SK-MEL-5 (cell line): Measurements from ENCODE around the gene CTF1. TPM values are rescaled to one million over a fixed set of nuclear protein-coding genes. Genes with fewer than 3 reads are reported as not detected.
"Not testable (repeated sequence)": the region's sequence is repeated elsewhere in the genome, so short reads cannot be mapped to it uniquely, and the experiment has no call there.

Experiments
- DNase-seq: peaks from one replicate; pipeline ENCODE4 v3.0.0-alpha.2; 2016; ENCODE audit warnings: low read depth, low spot score
- in situ Hi-C: cut with HindIII; loops from 2 replicates; pipeline ENCODE4 v1.10.0; 2016; ENCODE audit warnings: low sequenced_read_pairs, high pct_unique_total_duplicates, low pct_unique_long_range_greater_than_20kb
- polyA plus RNA-seq, 2 experiments: library from polyadenylated mRNA; depleted of rRNA; stranded (reverse); fragments of >200 nt; gene quantifications; 2 replicates each; pipeline ENCODE4 v1.2.3, GENCODE V29; 2015
- total RNA-seq: library from RNA; depleted of rRNA; stranded (reverse); fragments of >200 nt; shearing (Covaris generic); gene quantifications from 2 replicates; pipeline ENCODE4 v1.2.3, GENCODE V29; 2014; rRNA removed

The CTF1 gene, protein sequence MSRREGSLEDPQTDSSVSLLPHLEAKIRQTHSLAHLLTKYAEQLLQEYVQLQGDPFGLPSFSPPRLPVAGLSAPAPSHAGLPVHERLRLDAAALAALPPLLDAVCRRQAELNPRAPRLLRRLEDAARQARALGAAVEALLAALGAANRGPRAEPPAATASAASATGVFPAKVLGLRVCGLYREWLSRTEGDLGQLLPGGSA
- 0.13 and 0.29 TPM in 2 replicates for total RNA-seq
- 0.06 and 0.10 TPM in 2 replicates for polyA plus RNA-seq (2015; cell fraction: cytosol; rRNA removed)
- not detected in 2 replicates for polyA plus RNA-seq (2015; cell fraction: nucleus; rRNA removed)

DNA sequence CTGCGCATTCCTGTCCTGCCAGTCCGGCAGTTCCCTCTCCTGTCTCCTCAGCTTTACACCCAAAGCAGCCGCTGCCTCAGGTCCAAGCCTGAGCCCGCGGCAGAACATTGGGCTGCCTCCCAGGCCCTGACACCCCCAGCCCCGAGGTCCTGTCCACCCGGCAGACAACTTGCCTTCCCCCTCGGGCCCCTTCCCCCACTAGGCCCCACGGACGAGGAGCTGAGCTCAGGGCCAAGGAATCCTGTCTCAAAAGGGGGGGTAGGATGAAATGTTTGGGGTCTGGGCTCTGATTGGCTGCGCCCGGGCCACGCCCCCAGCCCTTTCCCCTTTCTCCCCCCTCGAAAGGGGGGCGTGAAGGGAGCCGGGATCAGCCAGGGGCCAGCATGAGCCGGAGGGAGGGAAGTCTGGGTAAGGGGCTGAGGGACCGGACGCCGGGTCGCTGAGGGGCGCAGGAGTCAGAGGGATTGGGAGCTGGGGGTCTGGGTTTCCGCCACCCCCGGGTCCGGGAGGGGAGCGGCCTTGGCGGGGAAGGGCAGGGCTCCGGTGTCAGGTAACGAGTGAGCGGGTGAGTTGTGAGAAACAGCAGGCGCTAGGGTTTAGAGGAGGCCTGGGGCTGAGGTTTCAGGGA, at the start of gene CTF1:
TSS of gene CTF1 (plus strand) at position 354 of the 628 bp plus-strand sequence. CDS start at position 384, 30 bp downstream.
- in situ Hi-C loops = no loop called here
- no peak for DNase-seq

DNA sequence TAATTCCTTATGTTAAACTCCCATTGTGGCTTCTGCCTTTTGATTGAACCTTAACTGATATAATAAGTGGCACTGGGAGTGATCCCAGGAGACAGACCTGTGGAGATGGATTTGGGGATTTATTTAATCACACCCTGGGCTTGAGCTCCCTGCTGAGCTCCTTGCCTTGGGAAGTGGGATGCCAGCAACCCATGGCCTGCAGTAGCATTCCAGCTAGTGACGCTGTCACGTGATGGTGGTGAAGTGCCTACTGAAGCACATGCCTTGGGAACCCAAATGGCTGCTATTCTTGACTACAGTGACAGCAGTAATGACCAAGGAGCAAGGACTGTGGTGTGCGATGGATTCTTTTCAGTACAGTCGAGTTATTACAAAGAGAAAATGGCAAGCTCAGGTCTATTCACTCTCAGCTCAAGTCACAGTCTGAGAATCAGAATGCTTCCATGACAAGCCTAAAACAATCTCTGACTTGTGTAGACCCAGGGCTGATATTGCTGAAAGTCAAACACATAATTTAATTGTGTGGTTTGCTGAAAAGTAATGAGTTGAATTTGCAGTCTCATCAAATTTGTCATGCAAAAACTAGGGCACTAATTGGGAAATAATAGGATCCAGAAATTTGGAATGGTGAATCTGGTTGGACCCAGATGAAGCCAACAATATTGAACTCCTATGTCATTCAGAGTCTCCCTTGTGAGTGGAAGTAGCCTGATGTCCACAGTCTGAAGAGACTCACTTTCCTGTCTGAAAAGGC, 49.6 kb upstream of the CTF1 start:
- peak; percentile 30 for DNase-seq
- in situ Hi-C loops = no loop called here

DNA sequence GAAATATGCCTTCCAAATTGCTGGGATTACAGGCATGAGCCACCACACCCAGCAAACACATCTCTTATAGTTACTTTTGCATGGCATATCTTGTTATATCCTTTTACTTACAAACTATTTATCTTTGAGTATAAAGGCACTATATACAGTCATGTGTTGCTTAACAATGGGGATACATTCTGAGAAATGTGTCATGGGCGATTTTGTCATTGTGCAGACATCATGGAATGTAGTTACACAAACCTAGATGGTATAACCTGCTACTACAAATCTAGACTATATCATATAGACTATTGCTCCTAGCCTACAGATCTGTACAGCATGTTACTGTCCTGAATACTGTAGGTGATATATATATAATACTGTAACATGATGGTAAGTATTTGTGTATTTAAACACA, 46.2 kb upstream of the CTF1 start:
- in situ Hi-C loops = no loop called here
- no peak for DNase-seq

DNA sequence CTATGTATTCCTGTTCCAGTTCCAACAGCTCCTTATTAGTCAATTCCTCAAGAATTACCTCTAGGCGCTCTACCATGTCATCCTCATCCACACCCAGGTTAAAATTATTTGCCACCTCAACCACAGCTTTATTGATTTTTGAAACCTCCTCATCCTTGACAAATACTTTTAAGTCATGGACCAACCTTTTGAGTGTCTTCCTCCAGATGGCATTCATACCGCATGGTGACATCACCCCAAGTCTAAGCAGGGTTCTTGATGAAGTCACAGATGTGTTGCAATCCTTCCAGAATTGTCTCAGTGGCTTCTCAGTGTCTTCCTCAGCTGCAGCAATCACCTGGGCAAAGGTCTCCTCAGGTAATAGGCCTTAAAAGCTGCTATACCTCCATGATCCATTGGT, 42.7 kb upstream of the CTF1 start:
- DNase-seq = no peak
- in situ Hi-C loops = no loop called here

DNA sequence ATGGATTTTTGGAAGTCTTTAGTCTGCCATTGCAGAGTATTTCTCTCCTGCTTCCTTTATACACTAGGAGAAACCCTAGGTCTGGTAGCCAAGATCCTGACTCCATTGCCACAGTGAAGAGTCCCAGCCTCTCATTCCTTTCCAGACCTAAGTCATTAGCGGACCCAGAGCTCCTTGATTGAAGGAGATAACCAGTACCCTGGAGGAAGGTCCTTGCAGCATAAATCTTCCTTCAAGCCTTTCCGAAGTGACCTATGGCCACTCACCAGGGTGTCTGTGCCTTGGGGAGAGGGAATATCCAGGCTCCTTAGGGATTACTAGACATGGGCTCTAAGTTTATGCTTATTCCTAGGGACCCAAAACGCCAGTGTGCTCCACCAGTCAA, 38.3 kb upstream of the CTF1 start:
- in situ Hi-C loops = no loop called here
- DNase-seq = no peak

DNA sequence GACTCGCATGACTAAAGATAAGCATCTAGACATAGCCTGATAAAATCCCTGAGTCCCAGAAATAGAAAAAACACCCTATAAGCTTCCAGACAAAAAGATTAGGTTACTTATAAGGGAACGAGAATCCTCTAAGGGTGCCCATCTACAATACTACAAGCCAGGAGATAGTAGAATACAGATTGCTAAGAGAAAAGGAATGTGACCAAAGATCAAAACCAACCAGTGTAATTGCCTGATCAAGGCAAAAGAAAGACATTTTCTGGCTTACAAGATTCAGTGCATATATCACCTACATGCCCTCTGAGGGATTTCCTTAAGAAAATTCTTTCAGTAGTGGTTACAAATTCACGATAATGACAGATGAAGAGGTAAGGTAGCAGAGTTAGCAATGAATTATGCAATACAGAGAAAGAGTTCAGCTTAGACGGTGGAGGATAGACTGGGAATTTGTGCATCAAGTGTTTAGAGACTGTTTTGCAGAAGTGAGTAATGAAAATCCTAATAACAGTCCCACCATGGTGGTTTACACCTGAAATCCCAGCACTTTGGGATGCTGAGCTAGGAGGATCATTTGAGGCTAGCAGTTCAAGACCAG, 37.5 kb upstream of the CTF1 start:
- in situ Hi-C loops = no loop called here
- DNase-seq = no peak

DNA sequence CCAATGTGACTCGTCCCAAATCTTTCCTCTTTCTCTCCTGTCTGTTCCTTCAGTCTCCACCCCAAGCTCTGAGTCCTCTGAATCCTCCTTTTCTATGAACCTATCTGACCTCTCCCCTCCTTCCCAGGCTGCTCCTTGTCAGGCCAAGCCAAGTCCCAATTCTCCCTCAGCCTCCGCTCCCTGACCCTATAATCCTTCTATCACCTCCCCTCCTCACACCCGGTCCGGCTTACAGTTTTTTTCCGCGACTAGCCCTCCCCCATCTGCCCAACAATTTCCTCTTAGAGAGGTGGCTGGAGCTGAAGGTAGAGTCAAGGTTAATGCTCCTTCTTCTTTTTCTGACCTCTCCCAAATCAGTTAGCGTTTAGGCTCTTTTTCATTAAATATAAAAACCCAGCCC, 35.7 kb upstream of the CTF1 start:
- DNase-seq, in situ Hi-C loops: not testable (repeated sequence)

DNA sequence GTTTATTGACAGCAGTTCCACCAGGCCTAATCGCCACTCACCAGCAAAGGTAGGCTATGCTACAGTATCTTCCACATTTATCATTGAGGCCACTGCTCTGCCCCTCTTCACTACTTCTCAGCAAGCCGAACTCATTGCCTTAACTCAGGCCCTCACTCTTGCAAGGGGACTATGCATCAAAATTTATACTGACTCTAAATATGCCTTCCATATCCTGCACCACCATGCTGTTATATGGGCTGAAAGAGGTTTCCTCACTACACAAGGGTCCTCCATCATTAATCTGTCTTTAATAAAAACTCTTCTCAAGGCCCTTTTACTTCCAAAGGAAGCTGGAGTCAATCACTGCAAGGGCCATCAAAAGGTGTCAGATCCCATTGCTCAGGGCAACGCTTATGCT, 33.2 kb upstream of the CTF1 start:
- in situ Hi-C loops = not testable (repeated sequence)

DNA sequence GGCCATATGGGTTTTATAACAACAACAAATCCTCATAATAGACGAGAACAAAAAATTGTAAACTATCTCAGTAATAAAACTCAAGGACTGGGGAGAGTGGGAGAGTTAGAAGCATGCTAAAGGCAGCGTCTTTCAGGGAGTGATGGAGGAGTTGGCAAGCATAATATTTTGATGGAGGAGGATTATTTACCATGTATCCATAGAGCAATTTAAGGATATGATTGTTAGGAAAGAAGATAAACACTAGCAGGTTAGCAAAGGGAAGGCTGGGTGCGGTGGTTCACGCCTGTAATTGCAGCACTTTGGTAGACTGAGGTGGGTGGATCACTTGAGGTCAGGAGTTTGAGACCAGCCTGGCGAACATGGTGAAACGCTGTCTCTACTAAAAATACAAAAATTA, 30.4 kb upstream of the CTF1 start:
- in situ Hi-C loops = no loop called here
- DNase-seq = no peak

More for the DNA sequence above, 33.2 kb upstream of the CTF1 start:
- not testable (repeated sequence) for DNase-seq

DNA sequence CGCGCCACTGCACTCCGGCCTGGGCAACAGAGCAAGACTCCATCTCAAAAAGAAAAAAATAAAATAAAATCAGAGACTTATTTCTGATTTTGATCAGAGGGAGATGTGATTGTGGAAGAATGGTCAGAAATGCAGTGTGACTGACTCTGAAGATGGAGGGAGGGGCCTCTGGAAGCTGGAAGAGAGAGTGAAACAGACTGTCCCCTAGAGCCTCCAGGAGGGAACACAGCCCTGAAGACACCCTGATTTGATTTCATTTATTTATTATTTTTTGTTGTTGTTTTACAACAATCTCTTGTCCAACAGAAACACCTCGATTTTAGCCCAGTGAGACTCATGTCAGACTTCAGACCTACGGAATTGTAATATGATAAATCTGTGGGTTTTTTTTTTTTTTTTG, 28.7 kb upstream of the CTF1 start:
- in situ Hi-C loops = no loop called here

DNA sequence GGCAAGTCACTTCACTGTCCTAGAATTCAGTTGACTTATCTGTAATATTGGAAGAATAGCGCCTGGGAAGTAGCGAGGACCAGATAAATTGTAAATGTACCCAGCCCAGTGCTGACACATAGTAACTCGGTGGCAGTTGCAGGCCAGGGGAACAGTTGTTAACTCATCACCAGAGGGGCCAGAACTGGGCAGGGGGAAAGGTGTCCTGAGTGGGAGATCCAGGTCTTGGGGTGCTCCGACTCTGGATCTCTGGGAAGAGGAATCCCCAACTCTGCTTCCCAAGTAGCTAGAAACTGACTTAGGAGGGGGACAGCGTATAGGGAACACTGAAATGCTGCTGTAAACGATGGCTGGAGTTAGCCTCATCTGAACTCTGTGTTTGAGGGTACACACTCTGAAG, 25.5 kb upstream of the CTF1 start:
- no peak for DNase-seq
- in situ Hi-C loops = no loop called here

More for the DNA sequence above, 28.7 kb upstream of the CTF1 start:
- DNase-seq = peak; percentile 47

DNA sequence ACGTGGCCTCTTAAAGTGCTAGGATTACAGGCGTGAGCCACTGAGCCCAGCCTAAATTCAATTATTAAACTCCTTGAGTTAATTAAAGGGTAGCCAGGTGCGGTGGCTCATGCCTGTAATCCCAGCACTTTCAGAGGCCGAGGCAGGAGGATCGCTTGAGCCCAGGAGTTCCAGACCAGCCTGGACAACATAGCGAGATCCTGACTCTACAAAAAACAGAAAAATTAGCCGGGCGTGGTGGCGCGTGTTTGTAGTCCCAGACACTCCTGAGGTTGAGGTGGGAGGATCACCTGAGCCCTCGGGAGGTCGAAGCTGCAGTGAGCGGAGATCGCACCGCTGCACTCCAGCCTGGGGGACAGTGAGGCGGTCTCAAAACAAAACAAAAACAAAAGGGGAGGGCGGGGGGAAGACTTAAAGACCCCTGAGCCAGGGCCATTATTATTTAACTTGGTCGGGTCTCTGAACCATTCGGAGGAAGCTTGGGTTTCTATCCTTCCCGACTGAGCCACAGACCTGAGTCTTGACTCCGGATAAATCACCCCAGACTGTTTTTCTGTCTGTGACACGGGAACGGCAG, 22.1 kb upstream of the CTF1 start:
- in situ Hi-C loops = no loop called here
- DNase-seq = no peak

DNA sequence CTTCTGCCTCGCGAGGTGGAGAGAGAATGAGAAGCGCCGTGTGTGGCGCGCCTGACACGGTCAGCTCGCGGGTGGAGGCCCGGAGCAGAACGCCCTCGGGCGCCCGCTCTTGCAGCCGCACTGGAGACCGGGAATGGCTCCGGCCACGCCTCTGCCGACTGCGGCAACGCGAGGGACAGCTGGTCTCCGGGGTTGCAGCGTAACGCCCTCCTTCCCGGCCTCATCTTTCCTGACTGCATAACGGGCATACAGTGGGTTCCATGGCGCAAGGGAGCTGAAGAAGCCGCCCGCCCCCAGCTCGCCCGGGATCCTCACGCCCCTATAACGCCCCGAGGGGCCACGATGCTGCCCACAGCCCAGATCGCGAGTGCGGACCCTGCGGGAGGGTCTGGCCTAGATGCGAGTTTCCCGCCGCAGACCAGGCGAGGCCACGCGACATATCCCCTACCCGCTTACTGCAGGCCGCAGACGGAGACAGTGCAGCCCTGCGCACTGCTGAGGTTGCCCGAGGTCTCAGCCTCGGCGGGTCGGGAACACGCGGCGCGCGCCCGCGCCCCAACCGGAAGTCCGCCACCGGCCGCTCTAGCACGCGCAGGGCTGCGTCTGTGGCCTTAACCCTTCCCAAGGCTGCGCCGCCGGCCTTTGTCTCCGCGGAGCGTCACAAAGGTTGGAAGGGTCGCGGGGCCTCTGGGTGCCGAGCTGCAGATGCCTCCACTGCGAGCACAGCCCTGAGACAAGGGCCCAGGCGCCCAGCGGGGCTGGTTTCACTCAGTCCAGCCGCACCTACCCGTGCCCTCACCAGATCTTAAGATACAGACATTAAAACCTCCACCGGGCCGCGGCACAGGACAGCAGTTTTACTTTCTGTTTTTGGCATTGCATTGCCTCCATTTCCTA, 21.3 kb upstream of the CTF1 start:
- peak; percentile 86 for DNase-seq
- in situ Hi-C loops = no loop called here

DNA sequence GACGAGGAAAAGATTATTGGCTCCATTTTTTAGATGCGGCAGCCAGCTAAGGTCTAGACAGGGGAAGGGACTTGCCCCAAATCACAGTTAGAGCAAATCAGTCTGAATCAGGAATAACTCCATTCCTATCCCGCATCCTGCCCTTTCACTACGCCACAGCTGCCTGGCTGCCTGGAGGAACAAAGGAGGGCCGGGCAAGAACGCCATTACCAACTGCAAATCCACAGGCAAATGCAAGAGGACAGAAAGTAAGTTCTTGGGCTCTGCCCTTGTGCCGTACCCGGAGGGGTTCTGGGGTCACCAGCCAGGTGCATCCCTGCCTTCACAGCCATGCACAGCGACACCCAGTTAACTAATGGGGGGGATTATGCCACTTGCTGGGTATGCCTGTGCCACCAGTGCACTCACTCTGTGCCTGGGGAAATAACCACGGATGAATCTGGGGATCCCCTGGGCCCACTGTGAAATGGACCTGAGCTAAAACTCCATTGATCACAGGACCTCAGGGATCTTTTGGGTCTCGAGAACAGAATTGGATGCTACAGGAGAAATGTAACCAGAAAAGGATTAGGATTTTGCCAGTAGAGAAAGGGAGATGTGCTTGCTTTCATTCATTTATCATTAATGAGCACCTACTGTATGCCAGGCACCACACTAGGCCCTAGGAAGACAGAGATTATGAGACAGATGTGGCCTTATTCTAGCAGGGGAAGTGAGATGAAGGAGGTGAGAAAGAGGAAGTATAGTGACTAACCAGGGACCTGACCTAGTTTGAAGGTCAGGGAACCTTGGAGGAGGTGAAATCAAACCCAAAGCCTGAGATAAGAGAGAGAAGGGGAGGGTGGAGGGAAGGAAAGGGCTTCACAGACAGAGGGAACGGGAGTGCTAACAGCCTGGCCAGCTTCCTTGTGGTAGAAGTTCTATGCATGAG, 20.3 kb upstream of the CTF1 start:
- DNase-seq = no peak
- in situ Hi-C loops = no loop called here

DNA sequence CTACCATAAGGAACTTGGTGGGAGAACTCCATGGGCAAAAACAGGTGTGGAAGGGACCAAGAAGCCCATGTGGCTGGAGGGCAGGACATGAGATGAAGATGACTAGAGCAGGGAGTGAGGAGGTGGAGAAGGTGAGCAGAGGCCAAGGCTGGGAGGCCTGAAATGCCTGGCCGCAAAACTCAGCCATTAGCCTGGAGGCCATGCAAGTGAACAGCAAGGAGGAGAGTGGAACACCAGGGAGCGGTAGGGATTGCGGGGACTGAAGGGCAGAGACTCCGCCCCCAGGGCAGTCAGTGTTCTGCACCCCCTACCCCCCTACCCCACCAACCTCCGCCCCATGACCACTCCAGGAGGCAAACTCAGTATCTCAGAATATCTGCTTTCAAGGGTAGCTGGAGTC, 19.5 kb upstream of the CTF1 start:
- in situ Hi-C loops = no loop called here
- DNase-seq = no peak
